SJSA1 (cell line): ENCODE measurements around the gene BRI3BP. TPM values are rescaled to one million over a fixed set of nuclear protein-coding genes. Genes with fewer than 3 reads are reported as not detected.
"Not testable (repeated sequence)": the region's sequence is repeated elsewhere in the genome, so short reads cannot be mapped to it uniquely, and the experiment has no call there.

Source experiments
- DNase-seq, 2 experiments: peaks; one replicate each; pipeline ENCODE4 v3.0.0-alpha.2; 2015 to 2020; ENCODE audit warnings: low spot score in 2 of 2, low read depth in 1 of 2
- H3K27ac ChIP-seq: fragments of 250-450 bp; sonication (Bioruptor Pico); 2 replicates; pipeline ENCODE4 v1.5.1; 2020; ENCODE audit warnings: mild to moderate bottlenecking, moderate library complexity
- H3K27me3 ChIP-seq: fragments of 250-450 bp; sonication (Bioruptor Pico); replicated peaks from 2 replicates; pipeline ENCODE4 v1.5.1; 2020; ENCODE audit warnings: mild to moderate bottlenecking, moderate library complexity
- H3K36me3 ChIP-seq: fragments of 250-450 bp; sonication (Bioruptor Pico); 2 replicates; pipeline ENCODE4 v1.5.1; 2020; ENCODE audit warnings: mild to moderate bottlenecking
- H3K4me1 ChIP-seq: fragments of 250-450 bp; sonication (Bioruptor Pico); replicated peaks from 2 replicates; pipeline ENCODE4 v1.6.1; 2021; ENCODE audit warnings: mild to moderate bottlenecking
- H3K4me3 ChIP-seq: fragments of 250-450 bp; sonication (Bioruptor Pico); 2 replicates; pipeline ENCODE4 v1.5.1; 2020; ENCODE audit warnings: mild to moderate bottlenecking
- H3K9me3 ChIP-seq: fragments of 250-450 bp; sonication (Bioruptor Pico); replicated peaks from 2 replicates; pipeline ENCODE4 v1.5.1; 2020; ENCODE audit warnings: mild to moderate bottlenecking
- total RNA-seq: library from RNA; depleted of rRNA; stranded (reverse); fragments of >200 nt; shearing (Covaris generic); gene quantifications from 2 replicates; pipeline ENCODE4 v1.2.3, GENCODE V29; 2014; rRNA removed

BRI3BP gene
- total RNA-seq, 1 experiment from 2014 or later: 12.4 TPM

DNA sequence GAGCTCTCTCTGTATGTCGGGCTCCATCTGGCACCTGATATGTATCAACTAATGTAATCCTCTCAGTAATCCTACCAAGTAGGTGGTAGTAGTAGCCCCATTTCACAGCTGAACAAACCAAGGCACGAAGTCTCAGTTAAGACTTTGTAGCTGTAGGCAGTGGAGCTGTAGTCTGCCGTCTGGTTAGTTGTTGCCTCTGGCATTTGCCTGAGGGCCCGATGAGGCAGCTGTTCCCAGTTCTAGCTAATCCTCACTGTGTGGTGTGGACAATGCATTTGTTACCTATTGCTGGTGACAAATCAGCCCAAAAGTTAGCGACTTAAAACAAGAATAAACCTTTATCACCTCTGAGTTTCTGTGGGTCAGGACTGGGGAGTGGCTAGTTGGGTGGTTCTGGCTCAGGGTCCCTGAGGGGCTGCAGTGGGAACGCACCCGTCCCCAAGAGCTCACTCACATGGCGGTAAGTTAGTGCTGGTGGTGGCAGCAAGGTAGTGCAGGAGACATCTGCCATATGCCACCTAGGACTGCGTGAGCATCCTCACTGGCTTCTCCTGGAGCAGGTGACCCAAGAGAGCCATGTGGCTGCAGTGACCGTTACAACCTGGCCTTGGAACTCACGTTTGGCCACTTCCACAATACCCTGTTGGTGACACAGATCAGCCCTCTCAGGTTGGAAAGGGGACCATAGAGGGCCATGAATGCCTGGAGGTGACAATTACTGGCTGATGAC is 77.4 kb downstream of the BRI3BP start:
- no peak overlapping the region for H3K27ac ChIP-seq

DNA sequence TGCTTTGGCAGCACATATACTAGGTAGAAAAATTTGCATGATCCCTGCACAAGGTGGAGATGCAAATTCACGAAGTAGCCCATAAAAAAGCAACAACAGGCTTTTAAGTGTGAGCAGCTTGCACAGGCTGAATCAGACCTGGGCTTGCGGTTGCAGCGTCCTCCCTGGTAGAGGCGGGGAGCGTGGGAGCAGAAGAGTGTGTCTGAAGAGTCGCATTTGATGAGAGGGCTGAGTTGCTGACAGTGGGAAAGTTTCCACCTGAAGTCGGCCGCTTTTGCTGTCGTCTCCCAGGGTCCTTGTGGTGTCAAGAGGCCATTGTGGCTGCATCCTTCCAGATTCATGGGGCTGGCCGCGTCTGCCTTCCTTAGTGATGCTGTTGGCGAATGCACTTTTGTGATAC is 78.0 kb downstream of the BRI3BP start:
- Histone ChIP-seq H3K4me1 (no peaks in the 10 kb centered on the region), H3K27me3 (no peaks in the 10 kb centered on the region), H3K36me3 (peaks cover 11% of the 10 kb centered on the region), H3K4me3 (no peak overlapping the region), H3K9me3 (no peaks in the 10 kb centered on the region), H3K27ac (no peak overlapping the region)
- DNase-seq: no peak

More for the DNA sequence above, 77.4 kb downstream of the BRI3BP start:
- H3K4me1 ChIP-seq: peaks cover 4% of the 10 kb centered on the region
- H3K9me3 ChIP-seq: no peaks in the 10 kb centered on the region
- no peaks in the 10 kb centered on the region for H3K27me3 ChIP-seq
- DNase-seq: no peak
- H3K4me3 ChIP-seq: no peak overlapping the region
- H3K36me3 ChIP-seq: peaks cover 6% of the 10 kb centered on the region

DNA sequence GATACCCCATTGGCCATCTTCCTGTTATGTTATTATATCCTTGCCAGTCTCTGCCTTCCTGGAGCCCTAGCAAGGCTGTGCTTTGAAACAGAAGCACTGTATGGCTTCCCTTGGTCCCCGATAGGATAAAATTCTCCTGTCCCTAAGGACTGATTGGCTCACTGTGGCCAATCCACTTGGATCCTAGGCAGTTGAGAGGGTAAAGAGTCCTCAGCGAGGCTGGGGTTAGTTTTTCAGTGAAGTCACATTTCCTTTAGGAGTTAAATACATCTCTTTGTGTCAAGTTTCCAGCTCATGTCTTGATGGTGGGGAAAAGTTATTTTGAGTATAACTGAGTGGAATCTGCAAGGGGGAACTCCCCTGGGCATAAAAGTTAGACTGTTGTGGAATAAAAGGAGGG is 79.1 kb downstream of the BRI3BP start:
- no peaks in the 10 kb centered on the region for H3K27me3 ChIP-seq
- H3K4me3 ChIP-seq: no peak overlapping the region
- peaks cover 14% of the 10 kb centered on the region for H3K36me3 ChIP-seq
- no peak for DNase-seq
- H3K4me1 ChIP-seq: no peaks in the 10 kb centered on the region
- no peak overlapping the region for H3K27ac ChIP-seq
- H3K9me3 ChIP-seq: no peaks in the 10 kb centered on the region

DNA sequence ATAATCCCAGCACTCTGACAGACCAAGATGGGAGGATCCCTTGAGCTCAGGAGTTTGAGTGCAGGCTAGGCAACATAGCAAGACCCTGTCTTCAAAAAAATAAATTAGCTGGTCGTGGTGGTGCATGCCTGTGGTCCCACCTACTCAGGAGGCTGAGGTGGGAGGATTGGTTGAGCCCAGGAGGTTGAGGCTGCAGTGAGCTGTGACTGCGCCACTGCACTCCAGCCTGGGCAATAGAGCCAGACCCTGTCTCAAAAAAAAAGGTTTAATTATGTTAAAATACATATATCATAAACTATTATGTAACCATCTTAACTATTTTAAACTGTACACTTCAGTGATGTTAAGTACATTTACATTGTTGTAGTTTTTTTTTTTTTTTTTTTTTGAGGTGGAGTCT is 80.8 kb downstream of the BRI3BP start:
- peaks cover 20% of the 10 kb centered on the region for H3K36me3 ChIP-seq
- not testable (repeated sequence) for H3K4me1 ChIP-seq, H3K27ac ChIP-seq, DNase-seq, H3K27me3 ChIP-seq, H3K9me3 ChIP-seq, H3K4me3 ChIP-seq

DNA sequence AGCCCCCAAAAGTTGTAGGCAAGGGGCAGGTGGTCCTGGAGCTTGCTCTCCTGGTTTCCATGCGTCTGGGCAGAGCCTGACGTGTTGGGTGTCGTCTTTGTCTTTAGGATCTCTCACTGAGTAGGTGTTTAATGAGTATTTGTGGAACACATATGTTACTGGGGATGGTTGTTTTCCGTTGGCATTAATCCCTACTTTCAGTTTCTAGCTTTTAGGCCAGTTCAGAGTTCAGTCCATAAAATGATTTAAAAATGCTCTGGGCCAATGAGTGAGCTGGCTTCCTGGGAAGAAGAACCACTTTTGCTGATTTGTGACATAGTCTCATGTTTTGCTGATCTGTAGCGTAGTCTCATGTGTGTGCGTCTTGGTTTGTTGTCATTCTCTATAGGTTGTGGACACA is 82.7 kb downstream of the BRI3BP start:
- no peak for DNase-seq
- no peaks in the 10 kb centered on the region for H3K27me3 ChIP-seq
- no peak overlapping the region for H3K27ac ChIP-seq
- no peak overlapping the region for H3K4me3 ChIP-seq
- no peaks in the 10 kb centered on the region for H3K9me3 ChIP-seq
- peaks cover 20% of the 10 kb centered on the region for H3K36me3 ChIP-seq
- H3K4me1 ChIP-seq: no peaks in the 10 kb centered on the region

DNA sequence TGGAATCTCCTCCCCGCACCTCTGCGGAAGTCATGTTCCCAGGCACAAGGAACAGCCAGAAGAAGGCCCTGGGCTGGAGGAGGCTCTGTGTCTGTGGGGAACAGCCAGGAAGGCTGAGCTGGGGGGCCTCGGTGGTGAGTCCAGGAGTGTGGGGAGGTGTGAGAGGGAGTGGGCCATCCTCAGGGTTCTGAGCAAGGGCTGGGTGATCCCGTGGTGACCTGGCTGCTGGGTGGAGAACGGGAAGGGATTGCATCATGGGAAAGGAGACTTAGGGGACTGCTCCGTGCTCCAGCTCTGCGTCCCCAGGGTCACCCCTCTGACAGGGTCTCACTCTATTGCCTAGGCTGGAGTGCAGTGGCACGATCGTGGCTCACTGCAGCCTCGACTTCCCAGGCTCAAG is 85.6 kb downstream of the BRI3BP start:
- no peaks in the 10 kb centered on the region for H3K9me3 ChIP-seq
- H3K36me3 ChIP-seq: peaks cover 20% of the 10 kb centered on the region
- no peak overlapping the region for H3K27ac ChIP-seq
- H3K4me3 ChIP-seq: no peak overlapping the region
- no peak for DNase-seq
- no peaks in the 10 kb centered on the region for H3K4me1 ChIP-seq
- H3K27me3 ChIP-seq: no peaks in the 10 kb centered on the region

- Histone ChIP-seq H3K27ac (no peak overlapping the region), H3K4me3 (no peak overlapping the region)
- no peak for DNase-seq
Observed at GRCh38 chr12:125079648-125080645, 86.5 kb downstream of the BRI3BP start.

More at GRCh38 chr12:125079648-125080645, 86.5 kb downstream of the BRI3BP start:
- H3K4me1 ChIP-seq: no peaks in the 10 kb centered on the region
- peaks cover 20% of the 10 kb centered on the region for H3K36me3 ChIP-seq
- no peaks in the 10 kb centered on the region for H3K9me3 ChIP-seq
- no peaks in the 10 kb centered on the region for H3K27me3 ChIP-seq

Other genes with a start within 250 kb of the BRI3BP start
- 12.4 and 15.7 TPM in 2 replicates for gene SCARB1, start 129.8 kb upstream of the BRI3BP start, total RNA-seq
- gene UBC, start 79.0 kb upstream of the BRI3BP start, total RNA-seq: 966 and 1,026 TPM in 2 replicates
- gene DHX37, start 4.5 kb upstream of the BRI3BP start, total RNA-seq: 14.0 and 19.9 TPM in 2 replicates
- gene AACS, start 71.8 kb downstream of the BRI3BP start, total RNA-seq: 16.0 and 17.0 TPM in 2 replicates
- gene TMEM132B, start 192.7 kb downstream of the BRI3BP start, total RNA-seq: 0.21 TPM in 1 of 2 replicates, not detected in the other